NOMO-1 (cell line): ENCODE measurements around the gene CENPB.
A peak's percentile ranks its signal among the peaks of the same experiment; 100 is the strongest.
"Not testable (repeated sequence)": the region's sequence is repeated elsewhere in the genome, so short reads cannot be mapped to it uniquely, and the experiment has no call there.

Experiments used
- DNase-seq, 2 experiments: peaks; one replicate each; lab custom pipeline; 2025; ENCODE audit not compliant: unreplicated experiment in 2 of 2; lab: John Stamatoyannopoulos, UW

The CENPB gene

GRCh38 chr20:3786665-3787323, at the start of gene CENPB:
Gene CENPB (minus strand): TSS chr20:3786740. CDS start chr20:3786483, 257 bp downstream.
- peak; percentile 77 to 90 for DNase-seq

DNA sequence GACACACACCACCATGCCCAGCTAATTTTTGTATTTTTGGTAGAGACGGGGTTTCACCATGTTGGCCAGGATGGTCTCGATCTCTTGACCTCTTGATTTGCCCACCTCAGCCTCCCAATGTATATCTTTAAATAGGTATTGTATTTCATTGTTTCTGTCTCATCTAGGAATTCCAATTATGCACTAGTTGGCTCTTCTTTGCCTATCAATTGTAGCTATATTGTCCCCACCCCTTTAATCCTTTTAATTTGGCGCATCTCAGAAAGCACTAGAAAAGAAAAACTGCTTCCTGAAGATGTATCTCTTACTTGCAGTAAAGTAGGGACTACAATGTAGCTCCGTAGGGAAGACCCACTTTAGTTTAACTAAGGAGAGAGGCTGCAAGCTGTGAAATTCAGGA, 49.6 kb upstream of the CENPB start:
- no peak for DNase-seq

GRCh38 chr20:3829891-3830290, 43.4 kb upstream of the CENPB start:
- not testable (repeated sequence) for DNase-seq

DNA sequence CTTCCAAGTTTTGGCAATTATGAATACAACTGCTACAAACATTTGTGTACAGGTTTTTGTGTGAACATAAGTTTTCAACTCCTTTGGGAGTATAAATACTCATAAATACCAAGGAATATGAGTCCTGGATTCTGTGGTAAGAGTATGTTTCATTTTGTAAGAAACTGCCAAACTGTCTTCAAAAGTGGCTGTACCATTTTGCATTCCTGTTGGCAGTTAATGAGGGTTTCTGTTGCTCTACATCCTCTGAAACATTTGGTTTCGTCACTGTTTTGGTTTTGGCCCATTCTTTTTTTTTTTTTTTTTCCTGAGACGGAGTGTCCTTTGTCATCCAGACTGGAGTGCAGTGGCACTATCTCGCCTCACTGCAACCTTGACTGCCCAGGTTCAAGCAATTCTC, 42.3 kb upstream of the CENPB start:
- no peak for DNase-seq

DNA sequence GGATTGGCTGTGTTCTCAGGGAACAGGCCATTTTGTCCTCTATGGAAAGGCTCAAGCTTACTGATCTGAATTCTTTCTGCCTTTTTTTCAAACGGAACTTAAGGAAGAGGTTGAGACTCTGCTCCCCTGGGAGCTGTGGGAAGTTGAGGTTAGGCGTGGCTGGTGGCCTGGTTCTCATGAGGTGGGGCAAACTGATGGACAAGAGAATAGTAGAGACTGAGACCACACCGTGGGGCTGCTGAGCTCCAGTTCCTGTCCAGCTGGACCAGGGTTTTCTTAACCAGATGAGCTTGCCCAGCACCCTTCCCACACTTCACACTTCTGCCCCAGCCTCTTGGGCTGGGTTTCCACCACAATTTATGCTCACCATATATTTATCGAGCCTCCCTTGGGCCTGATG, 39.9 kb upstream of the CENPB start:
- no peak for DNase-seq

DNA sequence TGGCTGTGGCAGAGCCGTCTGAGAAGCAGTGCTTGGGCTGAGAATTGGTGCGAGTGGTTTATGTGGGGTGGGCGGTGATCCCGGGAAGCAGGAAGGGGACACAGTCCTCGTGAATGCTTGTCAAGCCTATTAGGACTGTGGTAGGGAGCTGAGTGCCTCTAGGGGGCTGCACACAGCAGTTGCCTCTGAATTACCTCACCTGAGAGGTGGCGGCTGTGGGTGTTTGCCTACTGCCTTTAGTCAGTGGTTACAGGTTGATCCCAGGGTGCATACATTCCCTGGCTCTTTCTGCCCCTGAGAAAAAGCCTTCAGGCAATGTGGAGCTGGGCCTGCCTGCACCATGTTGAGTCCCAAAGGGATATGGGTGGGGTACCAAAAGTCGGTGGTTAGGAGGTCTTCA, 39.0 kb upstream of the CENPB start:
- no peak for DNase-seq

DNA sequence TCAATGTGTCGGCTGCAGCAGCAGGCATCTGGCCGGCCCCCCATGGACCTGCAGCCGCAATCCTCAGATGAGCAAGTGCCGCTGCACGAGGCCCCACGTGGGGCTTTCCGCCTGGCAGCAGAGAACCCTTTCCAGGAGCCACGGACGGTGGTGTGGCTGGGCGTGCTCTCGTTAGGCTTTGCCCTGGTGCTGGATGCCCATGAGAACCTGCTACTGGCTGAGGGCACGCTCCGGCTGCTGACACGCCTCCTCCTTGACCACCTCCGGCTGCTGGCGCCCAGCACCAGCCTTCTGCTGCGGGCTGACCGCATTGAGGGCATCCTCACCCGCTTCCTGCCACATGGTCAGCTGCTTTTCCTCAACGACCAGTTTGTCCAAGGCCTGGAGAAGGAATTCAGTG, 37.3 kb upstream of the CENPB start:
- DNase-seq = no peak

DNA sequence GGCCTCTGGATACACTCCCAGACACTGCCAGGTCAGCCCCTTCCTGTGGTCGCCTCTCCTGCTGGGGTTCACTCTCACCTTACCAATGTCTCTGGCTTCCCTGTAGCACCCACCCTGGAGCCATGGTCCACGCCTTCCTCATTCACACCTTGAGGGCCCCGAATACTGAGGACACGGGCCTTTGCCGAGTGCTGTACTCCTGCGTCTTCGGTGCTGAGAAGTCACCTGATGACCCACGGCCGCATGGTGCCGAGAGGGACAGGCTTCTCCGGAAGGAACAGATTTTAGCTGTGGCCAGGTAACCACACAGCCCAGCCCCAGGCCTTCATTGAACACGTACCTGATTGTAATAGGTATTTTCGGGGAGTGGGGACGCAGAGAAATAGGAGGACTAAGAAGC, 35.5 kb upstream of the CENPB start:
- DNase-seq = no peak

GRCh38 chr20:3820901-3821727, 34.6 kb upstream of the CENPB start:
- DNase-seq = no peak

DNA sequence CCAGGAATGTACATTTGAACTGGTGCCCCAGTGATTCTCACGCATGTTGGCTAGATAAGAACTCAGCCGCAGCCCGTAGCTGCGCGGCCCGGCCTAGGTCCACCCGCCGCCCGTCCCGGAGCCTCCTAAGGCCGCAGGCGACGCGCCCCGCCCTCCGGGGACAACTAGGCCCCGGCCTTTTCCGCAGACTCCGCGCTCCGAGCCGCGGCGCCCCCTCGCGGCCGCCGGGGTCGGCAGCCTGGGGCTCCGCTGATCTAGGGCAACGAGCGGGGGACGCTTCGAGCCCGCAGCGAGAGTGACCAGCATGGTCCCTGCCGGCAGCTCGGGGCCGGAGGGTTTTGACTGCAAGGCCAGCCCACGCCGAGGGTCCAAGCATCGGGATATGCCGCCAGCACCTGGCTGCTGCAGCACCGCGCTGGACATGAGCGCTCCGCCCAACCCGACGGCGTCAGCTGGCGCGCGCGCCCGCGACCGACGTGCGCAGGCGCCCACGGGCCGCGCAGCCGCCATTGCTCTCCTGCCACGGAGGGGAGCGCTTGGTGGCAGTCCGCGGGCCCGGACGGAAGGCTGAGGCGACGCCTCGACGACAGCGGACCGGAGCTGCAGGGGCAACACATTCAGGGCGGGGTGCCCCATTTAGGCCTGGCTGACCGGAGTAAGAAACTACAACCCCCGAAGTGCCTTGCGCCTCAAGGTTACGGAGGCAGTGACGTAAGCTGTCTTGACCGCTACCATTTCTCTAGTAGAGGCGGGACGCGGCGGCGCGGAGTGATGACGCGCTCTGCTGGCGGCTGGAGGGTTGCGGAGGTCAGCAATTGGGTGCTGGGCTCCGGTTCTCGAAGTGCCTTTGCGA, 33.7 kb upstream of the CENPB start, which contains the start of gene AP5S1:
AP5S1 (plus strand) TSS at position 500 of the 853 bp plus-strand sequence. CDS start 1,571 bp downstream, outside the sequence.
- peak; percentile 92 to 95 for DNase-seq

DNA sequence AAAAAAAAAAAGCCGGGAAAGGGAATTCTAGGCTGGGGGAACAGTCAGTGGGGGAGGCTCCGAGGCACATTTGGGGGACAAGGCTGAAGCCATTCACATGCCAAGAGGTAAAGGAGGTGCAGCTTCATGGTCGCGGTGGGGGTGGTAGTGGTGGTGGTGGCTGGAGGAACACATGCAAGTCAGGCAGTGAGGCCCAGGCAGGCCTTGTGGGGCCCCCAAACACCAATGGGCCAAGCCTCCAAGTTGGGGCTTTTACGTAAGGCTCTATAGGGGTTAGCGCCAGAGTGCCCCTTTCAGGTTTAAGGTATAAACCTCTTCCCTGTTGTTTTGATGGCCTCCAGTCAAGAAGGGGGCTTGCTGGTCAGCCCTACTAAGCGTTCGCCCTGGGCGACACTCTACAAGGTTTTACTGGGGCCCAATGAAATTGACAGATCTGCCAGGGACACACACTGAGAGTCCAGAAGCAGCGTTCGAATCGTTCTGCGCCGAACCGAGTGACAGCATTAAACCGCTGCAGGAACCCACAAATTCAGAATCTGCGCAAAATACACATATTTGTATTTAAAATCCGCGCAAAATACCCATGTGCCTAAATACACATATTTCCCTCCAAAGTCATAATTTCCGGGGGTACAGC, 33.0 kb upstream of the CENPB start:
- no peak for DNase-seq

- peak; percentile 33 to 41 for DNase-seq
Observed at GRCh38 chr20:3818155-3819151, 31.9 kb upstream of the CENPB start.

- DNase-seq = no peak
Observed at GRCh38 chr20:3815703-3816315, 29.3 kb upstream of the CENPB start.

DNA sequence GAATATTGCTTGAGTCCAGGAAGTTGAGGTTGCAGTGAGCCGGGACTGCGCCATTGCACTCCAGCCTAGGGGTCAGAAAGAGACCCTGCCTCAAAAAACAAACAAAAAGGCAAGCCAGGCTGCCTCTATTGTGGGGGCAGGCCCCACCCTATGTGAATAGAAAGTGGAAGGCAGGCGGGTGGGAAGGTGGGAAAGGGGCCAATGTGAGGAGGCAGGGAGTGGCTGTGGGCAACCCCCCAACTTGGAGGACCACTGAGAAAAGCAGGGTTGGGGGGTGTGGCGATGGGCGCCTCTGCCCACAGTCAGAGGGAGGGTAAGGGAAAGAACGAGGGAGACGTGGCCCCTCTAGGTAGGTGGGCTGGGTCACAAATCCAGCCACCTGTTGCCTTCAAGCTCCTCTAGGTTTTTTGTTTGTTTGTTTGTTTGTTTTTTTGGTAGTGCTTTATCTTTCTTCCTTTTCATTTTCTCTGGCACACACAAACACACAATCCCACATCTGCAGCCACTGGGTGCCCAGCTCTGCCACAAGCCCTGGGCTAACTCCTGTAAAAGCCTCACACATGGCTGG, 28.5 kb upstream of the CENPB start:
- DNase-seq = no peak

DNA sequence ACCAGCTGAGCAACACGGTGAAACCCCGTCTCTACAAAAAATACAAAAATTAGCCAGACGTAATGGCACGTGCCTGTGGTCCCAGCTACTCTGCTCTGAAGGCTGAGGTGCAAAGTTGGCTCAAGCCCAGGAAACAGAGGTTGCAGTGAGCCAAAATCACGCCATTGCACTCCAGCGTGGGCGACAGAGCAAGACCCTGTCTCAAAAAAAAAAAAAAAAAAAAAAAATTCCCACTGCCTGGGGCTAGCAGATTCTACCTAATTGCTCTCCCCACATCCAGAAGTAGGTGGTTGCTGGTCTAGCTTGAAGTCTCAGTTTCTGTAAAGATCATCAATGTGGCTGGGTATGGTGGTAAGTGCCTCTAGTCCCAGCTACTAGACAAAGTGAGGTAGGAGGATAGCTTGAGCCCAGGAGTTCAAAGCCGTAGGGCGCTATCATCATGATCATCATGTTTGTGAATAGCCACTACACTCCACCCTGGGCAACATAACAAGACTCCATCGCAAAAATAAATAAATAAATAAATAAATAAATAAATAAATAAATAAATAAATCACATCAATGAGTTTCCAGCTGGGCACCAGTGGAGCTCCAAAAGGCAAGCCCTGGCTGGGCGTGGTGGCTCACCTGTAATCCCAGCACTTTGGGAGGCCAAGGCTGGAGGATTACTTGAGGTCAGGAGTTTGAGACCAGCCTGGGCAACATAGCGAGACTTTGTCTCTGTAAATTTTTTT, 27.5 kb upstream of the CENPB start:
- DNase-seq = no peak

- DNase-seq = no peak
Observed at GRCh38 chr20:3812975-3813847, 26.7 kb upstream of the CENPB start.

DNA sequence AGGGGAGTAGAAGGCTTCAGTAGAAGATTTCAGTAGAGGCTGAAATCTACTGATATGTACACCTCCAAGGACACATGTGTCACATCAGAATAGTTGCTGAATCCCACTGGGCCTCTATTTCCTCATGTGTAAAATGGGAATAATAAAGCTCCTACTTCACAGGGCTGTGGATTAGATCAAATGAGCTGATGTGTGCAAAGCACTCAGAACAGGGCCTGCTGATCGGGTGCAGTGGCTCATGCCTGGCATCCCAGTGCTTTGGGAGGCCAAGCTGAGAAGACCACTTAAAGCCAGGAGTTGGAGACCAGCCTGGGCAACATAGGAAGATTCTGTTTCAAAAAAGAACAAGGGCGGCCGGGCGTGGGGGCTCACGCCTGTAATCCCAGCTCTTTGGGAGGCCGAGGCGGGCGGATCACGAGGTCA, 25.7 kb upstream of the CENPB start:
- no peak for DNase-seq
